HCT116 (cell line): ENCODE results near the gene HDAC7. TPM values are rescaled to one million over a fixed set of nuclear protein-coding genes. Genes with fewer than 3 reads are reported as not detected.

Experiments used
- ATAC-seq: fragments of 200-7000 bp; cut with Tn5 transposase; 2 replicates; pipeline ENCODE4 v1.9.1; 2020; ENCODE audit warnings: mild to moderate bottlenecking, moderate library complexity
- BruUV-seq: library from RNA; stranded (reverse); fragments of 400-500 nt; replicated peaks from 2 replicates; lab custom pipeline; 2021; lab: Mats Ljungman, UMichigan
- CTCF ChIA-PET: fragments of 300-600 bp; sonication (Branson Sonifier 250); formaldehyde crosslinking; loops from one replicate; lab custom pipeline; 2021; ENCODE audit warnings: antibody characterized with exemption; lab: Charles Lee
- POLR2A ChIA-PET: fragments of 300-600, 350-600 bp; sonication (Branson Sonifier 250); formaldehyde crosslinking; loops from one replicate; lab custom pipeline; 2021; ENCODE audit warnings: antibody characterized with exemption; lab: Charles Lee
- RAD21 ChIA-PET, 2 experiments: fragments of 300-600 bp; sonication (Branson Sonifier 250); formaldehyde crosslinking; loops; one replicate each; lab custom pipeline; 2023; ENCODE audit warnings: low total read pairs in 2 of 2; ENCODE audit not compliant: uncharacterized antibody in 2 of 2, unreplicated experiment in 2 of 2, low non-redundant PET in 1 of 2; lab: Charles Lee
- DNase-seq: peaks from one replicate; pipeline ENCODE4 v3.0.0-alpha.2; 2010; ENCODE audit warnings: low read depth, low spot score
- H2AFZ ChIP-seq: fragments of 200-600 bp; shearing (Covaris generic), sonication (generic); 2 replicates; pipeline ENCODE4 v1.6.1; 2017; ENCODE audit warnings: low read depth, mixed run types, mixed read lengths, antibody characterized with exemption, low read length; ENCODE audit not compliant: poor library complexity, severe bottlenecking
- H3K27ac ChIP-seq: 2 replicates; pipeline ENCODE4 v1.5.1; 2012; ENCODE audit warnings: low read depth, low read length
- H3K27me3 ChIP-seq: fragments of 200-600 bp; sonication (generic); 2 replicates; pipeline ENCODE4 v1.6.1; 2016; ENCODE audit warnings: mixed run types, low read length, mixed read lengths; ENCODE audit not compliant: insufficient read depth
- H3K36me3 ChIP-seq, 2 experiments: fragments of 200-500 bp in 1 of 2; fragments of 200-600 bp in 1 of 2; sonication (Bioruptor generic) in 1 of 2; sonication (generic) in 1 of 2; 2 replicates each; pipeline versions ENCODE4 v1.5.1 to v1.6.1; 2014 to 2016; ENCODE audit warnings: low read length in 2 of 2, inconsistent platforms in 1 of 2, mixed read lengths in 1 of 2, mixed run types in 1 of 2; ENCODE audit not compliant: insufficient read depth in 2 of 2, control insufficient read depth in 1 of 2
- H3K4me1 ChIP-seq, 2 experiments: fragments of 200-600 bp in 1 of 2; sonication (generic) in 1 of 2; 2 replicates each; pipeline versions ENCODE4 v1.5.1 to v1.6.1; 2012 to 2017; ENCODE audit warnings: low read length in 2 of 2, inconsistent platforms in 1 of 2, mild to moderate bottlenecking in 1 of 2, mixed read lengths in 1 of 2, mixed run types in 1 of 2, moderate library complexity in 1 of 2; ENCODE audit not compliant: insufficient read depth in 2 of 2, control insufficient read depth in 1 of 2
- H3K4me2 ChIP-seq: fragments of 200-600 bp; sonication (generic); 2 replicates; pipeline ENCODE4 v1.6.1; 2017; ENCODE audit warnings: mixed run types, low read length, mixed read lengths
- H3K4me3 ChIP-seq, 2 experiments: fragments of 200-600 bp in 1 of 2; sonication (generic) in 1 of 2; replicated peaks in 1 of 2; 2 replicates each; pipeline ENCODE4 v1.5.1; 2011 to 2016; ENCODE audit warnings: low read length in 2 of 2, control low read depth in 1 of 2, low read depth in 1 of 2, mild to moderate bottlenecking in 1 of 2, mixed read lengths in 1 of 2, mixed run types in 1 of 2
- H3K79me2 ChIP-seq: fragments of 200-600 bp; sonication (generic); 2 replicates; pipeline ENCODE4 v1.6.1; 2017; ENCODE audit warnings: mild to moderate bottlenecking, mixed run types, low read length, moderate library complexity, mixed read lengths; ENCODE audit not compliant: insufficient read depth
- H3K9ac ChIP-seq: fragments of 200-600 bp; sonication (generic); 2 replicates; pipeline ENCODE4 v1.6.1; 2016; ENCODE audit warnings: low read length, mixed read lengths
- H3K9me2 ChIP-seq: fragments of 200-600 bp; sonication (generic), shearing (Covaris generic); 2 replicates; pipeline ENCODE4 v1.6.1; 2017; ENCODE audit warnings: mixed run types, mild to moderate bottlenecking, moderate library complexity; ENCODE audit not compliant: insufficient read depth
- H3K9me3 ChIP-seq, 2 experiments: fragments of 200-500 bp in 1 of 2; fragments of 200-600 bp in 1 of 2; sonication (Bioruptor generic) in 1 of 2; sonication (generic) in 1 of 2; 2 replicates each; pipeline ENCODE4 v1.6.1; 2014 to 2017; ENCODE audit warnings: low read length in 2 of 2, mixed read lengths in 2 of 2, inconsistent platforms in 1 of 2, low read depth in 1 of 2, mild to moderate bottlenecking in 1 of 2, mixed run types in 1 of 2, moderate library complexity in 1 of 2; ENCODE audit not compliant: control insufficient read depth in 1 of 2, insufficient read depth in 1 of 2
- H4K20me1 ChIP-seq: fragments of 200-600 bp; sonication (generic), shearing (Covaris generic); 2 replicates; pipeline ENCODE4 v1.6.1; 2017; ENCODE audit warnings: mixed run types, mild to moderate bottlenecking, moderate library complexity; ENCODE audit not compliant: insufficient read depth
- CEBPB ChIP-seq: IDR thresholded peaks from 2 replicates; pipeline ENCODE4 v1.6.1; 2012; ENCODE audit warnings: low read depth
- ELF1 ChIP-seq: IDR thresholded peaks from 2 replicates; pipeline ENCODE4 v1.6.1; 2012; ENCODE audit warnings: low read depth, borderline replicate concordance
- FOSL1 ChIP-seq: IDR thresholded peaks from 2 replicates; pipeline ENCODE4 v1.6.1; 2012; ENCODE audit warnings: low read depth
- JUND ChIP-seq: IDR thresholded peaks from 2 replicates; pipeline ENCODE4 v1.6.1; 2012
- POLR2AphosphoS5 ChIP-seq: IDR thresholded peaks from 2 replicates; pipeline ENCODE4 v1.6.1; 2011; ENCODE audit warnings: mild to moderate bottlenecking, low read depth, low read length, moderate library complexity
- RAD21 ChIP-seq: IDR thresholded peaks from 2 replicates; pipeline ENCODE4 v1.6.1; 2012; ENCODE audit warnings: low read depth, mild to moderate bottlenecking
- SIN3A ChIP-seq: IDR thresholded peaks from 2 replicates; pipeline ENCODE4 v1.6.1; 2012; ENCODE audit warnings: low read depth
- SP1 ChIP-seq: IDR thresholded peaks from 2 replicates; pipeline ENCODE4 v1.6.1; 2012; ENCODE audit warnings: low read depth
- ZFX ChIP-seq: fragments of 450-650 bp; IDR thresholded peaks from 2 replicates; pipeline ENCODE4 v1.6.1; 2017
- ZNF274 ChIP-seq: fragments of 200-500 bp; sonication (Bioruptor generic); IDR thresholded peaks from 2 replicates; pipeline ENCODE4 v1.6.1; 2014; ENCODE audit warnings: mild to moderate bottlenecking, low read depth, low read length, inconsistent platforms
- intact Hi-C: fragments of 100-400 bp; cut with micrococcal nuclease; formaldehyde crosslinking; loops from 2 replicates; pipeline ENCODE4 v1.10.0; 2022
- total RNA-seq: library from RNA; stranded (reverse); gene quantifications from one replicate; pipeline ENCODE4 v1.2.1, GENCODE V29; 2021; ENCODE audit not compliant: unreplicated experiment
- TF ChIP-seq, protein P1 (sequence below), 3 experiments: fragments of 200-600 bp in 1 of 3; sonication (generic) in 1 of 3; IDR thresholded peaks in 2 of 3; conservative IDR thresholded peaks in 1 of 3; 2 replicates each; pipeline ENCODE4 v1.5.1; 2012 to 2017; ENCODE audit warnings: low read depth in 2 of 3, low read length in 2 of 3, antibody characterized with exemption in 1 of 3, borderline replicate concordance in 1 of 3, control low read depth in 1 of 3, mild to moderate bottlenecking in 1 of 3, mixed read lengths in 1 of 3, mixed run types in 1 of 3, moderate library complexity in 1 of 3; ENCODE audit not compliant: insufficient read depth in 1 of 3
- TF ChIP-seq, protein P2 (sequence below): IDR thresholded peaks from 2 replicates; pipeline ENCODE4 v1.6.1; 2012

Gene HDAC7
- total RNA-seq, 1 experiment from 2014 or later, result 38.1 TPM

- peaks cover under 1 to 7% of the 10 kb centered on the region in 2 experiments; a peak in 3 of 4 replicates for H3K36me3 ChIP-seq
- no peaks in the 10 kb centered on the region for H3K9me3 ChIP-seq
- no peak overlapping the region for H2AFZ ChIP-seq
- H3K4me3 ChIP-seq, result no peak overlapping the region
- ChIA-PET POLR2A (no interaction called here), RAD21 (interaction anchor here in 1 of 2 experiments (0.7 kb wide), 1 partner anchor 50 kb away, joined by 6 read pairs; no protein-coding TSS in a partner anchor), CTCF (no interaction called here)
- H4K20me1 ChIP-seq, result no peaks in the 10 kb centered on the region
- intact Hi-C loops, result no loop called here
- no peak overlapping the region for H3K27ac ChIP-seq
- H3K4me2 ChIP-seq, result no peak overlapping the region
- no peak overlapping the region for H3K9ac ChIP-seq
- H3K4me1 ChIP-seq, result no peaks in the 10 kb centered on the region
- no peaks in the 10 kb centered on the region for H3K27me3 ChIP-seq
- TF ChIP-seq SIN3A (no peak), POLR2AphosphoS5 (no peak), FOSL1 (no peak), ELF1 (no peak), ZNF274 (no peak), SP1 (no peak), RAD21 (no peak), CEBPB (no peak), JUND (no peak), ZFX (no peak)
- TF ChIP-seq, protein P1, sequence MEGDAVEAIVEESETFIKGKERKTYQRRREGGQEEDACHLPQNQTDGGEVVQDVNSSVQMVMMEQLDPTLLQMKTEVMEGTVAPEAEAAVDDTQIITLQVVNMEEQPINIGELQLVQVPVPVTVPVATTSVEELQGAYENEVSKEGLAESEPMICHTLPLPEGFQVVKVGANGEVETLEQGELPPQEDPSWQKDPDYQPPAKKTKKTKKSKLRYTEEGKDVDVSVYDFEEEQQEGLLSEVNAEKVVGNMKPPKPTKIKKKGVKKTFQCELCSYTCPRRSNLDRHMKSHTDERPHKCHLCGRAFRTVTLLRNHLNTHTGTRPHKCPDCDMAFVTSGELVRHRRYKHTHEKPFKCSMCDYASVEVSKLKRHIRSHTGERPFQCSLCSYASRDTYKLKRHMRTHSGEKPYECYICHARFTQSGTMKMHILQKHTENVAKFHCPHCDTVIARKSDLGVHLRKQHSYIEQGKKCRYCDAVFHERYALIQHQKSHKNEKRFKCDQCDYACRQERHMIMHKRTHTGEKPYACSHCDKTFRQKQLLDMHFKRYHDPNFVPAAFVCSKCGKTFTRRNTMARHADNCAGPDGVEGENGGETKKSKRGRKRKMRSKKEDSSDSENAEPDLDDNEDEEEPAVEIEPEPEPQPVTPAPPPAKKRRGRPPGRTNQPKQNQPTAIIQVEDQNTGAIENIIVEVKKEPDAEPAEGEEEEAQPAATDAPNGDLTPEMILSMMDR (IDR thresholded peaks at IDR 0.05 in 2 of 3, conservative IDR thresholded peaks at IDR 0.05 in 1 of 3; ENCODE audit: borderline replicate concordance in 1 of 3, insufficient read depth in 1 of 3, low read depth in 2 of 3, low read length in 2 of 3), result no peak
- TF ChIP-seq, protein P2, sequence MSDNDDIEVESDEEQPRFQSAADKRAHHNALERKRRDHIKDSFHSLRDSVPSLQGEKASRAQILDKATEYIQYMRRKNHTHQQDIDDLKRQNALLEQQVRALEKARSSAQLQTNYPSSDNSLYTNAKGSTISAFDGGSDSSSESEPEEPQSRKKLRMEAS, result no peak
- ATAC-seq (no peak), DNase-seq (no peak)
- H3K79me2 ChIP-seq, result no peaks in the 10 kb centered on the region
- no peaks in the 10 kb centered on the region for H3K9me2 ChIP-seq
- BruUV-seq, result no TSS peak
Measured at GRCh38 chr12:47794679-47795078, 25.0 kb downstream of the HDAC7 start.
